GM18505 (cell line): Measurements from ENCODE around the gene CEP162.
"Not testable (repeated sequence)": the region's sequence is repeated elsewhere in the genome, so short reads cannot be mapped to it uniquely, and the experiment has no call there.

Source experiments
- ATAC-seq: cut with Tn5 transposase; IDR thresholded peaks from one replicate; pipeline ENCODE4 v1.9.1; 2021; ENCODE audit not compliant: unreplicated experiment
- POLR2A ChIP-seq: IDR thresholded peaks from 4 replicates; pipeline ENCODE4 v1.6.1; 2011; ENCODE audit warnings: borderline replicate concordance; ENCODE audit not compliant: insufficient read depth, insufficient read length; ENCODE audit errors: extremely low read depth

CEP162 gene

GRCh38 chr6:84197708-84198107 lies 29.7 kb downstream of the CEP162 start:
- ATAC-seq: no peak
- no peak for TF ChIP-seq POLR2A

DNA sequence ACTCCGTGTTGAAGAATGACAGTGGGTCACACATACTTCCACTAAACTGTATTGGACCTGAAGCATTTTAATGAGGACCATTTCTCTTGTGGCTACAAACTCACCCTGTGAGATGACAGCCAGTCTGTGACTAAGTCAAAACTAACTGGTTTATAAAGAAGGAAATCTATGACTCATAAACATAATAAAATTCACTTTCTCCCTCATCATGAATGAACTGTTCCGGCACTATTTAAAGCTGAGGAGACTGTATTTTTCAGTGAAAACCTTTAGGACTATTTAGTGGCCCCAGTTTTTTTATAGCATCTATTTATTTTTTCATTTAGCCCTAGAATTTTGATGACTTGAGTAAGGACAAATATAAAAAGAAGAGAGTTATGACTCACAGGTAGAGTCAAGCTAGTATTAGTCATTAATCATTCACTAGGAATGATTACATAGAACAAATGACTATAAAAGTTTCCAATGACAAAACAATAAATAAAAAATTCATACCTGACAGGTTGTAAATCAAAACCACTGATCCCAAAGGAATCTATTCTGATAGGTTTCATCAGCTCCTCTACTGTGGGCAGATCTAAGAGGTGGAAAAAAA lies 34.2 kb downstream of the CEP162 start:
- ATAC-seq: no peak
- no peak for TF ChIP-seq POLR2A

DNA sequence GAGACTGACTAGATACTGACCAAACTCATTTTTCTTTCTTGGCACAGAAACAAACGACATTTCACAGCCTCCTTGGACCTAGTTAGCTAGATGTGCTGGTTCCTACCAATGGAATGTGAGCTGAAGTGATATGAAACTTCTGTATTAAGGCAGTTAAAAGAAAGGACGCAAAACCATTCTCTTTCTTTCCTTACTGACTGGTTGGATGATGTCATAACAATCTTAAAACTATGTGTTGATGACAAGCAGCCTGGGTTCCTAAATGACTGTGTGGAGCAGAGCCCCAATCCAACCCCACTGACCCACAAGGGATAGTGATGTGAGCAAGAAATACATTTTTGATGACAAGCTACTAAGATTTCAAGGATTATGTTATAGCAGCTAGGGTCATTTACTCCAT lies 35.6 kb downstream of the CEP162 start:
- no peak for TF ChIP-seq POLR2A
- no peak for ATAC-seq

- not testable (repeated sequence) for ATAC-seq
Observed at GRCh38 chr6:84189356-84189755, 38.1 kb downstream of the CEP162 start.

DNA sequence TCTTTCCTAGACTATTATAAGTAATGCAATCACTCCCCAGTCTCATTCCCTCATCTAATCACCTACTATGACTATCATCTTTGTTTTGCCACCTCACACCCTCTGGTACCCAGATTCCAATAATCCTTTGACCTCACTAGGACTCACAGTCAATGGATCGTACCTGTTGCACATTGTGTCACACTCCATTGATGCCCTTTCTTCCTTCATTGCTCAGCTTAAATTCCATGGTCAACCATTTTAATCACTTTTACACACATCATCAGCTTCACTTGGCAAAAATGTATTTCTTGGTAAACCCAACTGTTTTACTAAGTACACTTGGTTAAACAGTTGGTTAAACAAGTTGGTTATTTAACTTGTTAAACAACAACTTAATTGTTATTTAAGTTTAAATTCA lies 44.0 kb downstream of the CEP162 start:
- ATAC-seq: no peak
- no peak for TF ChIP-seq POLR2A

DNA sequence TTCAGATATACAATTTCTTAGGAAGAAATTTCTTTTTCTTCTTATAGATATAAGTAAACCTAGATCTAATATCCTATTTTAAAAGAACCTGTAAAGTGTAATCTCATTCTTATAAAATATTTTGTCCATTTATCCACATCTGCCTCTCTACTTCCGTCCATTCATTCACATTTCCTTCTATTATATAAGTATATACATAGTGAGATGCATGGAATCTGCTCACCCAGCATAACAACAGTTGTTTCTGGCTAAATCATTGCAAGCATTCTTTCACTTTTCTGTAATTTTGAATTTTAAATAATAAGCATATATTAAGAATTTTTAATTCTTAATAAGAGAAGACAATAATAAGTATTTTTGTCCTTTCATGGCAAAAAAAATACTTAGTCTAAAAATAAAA lies 45.4 kb downstream of the CEP162 start:
- no peak for TF ChIP-seq POLR2A
- ATAC-seq: no peak

GRCh38 chr6:84177241-84177640 lies 50.2 kb downstream of the CEP162 start:
- no peak for ATAC-seq
- TF ChIP-seq POLR2A: no peak

GRCh38 chr6:84172574-84172973 lies 54.9 kb downstream of the CEP162 start:
- ATAC-seq: no peak
- no peak for TF ChIP-seq POLR2A

DNA sequence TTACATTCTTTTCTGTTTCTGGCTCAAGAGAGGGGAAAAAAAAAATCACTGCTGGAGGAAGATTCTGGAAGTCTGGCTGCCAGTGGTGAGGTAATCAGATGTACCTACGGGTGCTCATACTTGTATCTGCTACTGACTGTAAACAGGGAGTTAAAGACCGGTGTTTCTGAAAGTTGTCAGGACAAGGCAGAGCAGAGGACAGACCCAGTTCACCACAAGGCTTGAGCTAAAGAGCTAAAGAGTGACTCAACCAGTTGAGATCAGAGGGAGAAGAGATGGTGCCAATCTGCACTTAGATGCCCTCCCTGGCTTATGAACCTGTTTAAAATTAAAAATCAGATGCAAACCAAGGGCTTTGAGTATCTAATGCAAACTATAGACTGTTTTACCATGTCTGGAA lies 55.4 kb downstream of the CEP162 start:
- TF ChIP-seq POLR2A: no peak
- ATAC-seq: no peak

DNA sequence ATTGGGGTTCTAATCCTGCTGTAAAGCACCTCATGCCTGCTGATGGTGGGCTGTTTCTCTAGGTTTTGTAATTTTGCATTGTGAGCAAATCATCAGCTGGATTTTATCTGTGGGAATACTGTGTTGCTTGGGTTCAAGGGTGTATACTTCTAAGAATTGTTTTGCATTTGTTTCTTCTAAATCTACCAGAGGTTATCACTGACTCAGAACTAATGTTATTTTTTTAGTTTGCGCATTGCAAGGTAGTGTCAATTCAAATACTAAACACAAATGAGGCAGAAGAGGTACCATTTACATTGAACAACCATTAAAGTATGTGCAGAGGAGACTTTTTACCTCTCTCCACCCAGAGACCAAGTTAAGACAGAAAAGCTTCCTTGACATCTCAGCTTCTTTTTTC lies 60.0 kb downstream of the CEP162 start:
- no peak for ATAC-seq
- TF ChIP-seq POLR2A: no peak

- no peak for TF ChIP-seq POLR2A
- no peak for ATAC-seq
Observed at GRCh38 chr6:84166395-84166794, 61.0 kb downstream of the CEP162 start.

DNA sequence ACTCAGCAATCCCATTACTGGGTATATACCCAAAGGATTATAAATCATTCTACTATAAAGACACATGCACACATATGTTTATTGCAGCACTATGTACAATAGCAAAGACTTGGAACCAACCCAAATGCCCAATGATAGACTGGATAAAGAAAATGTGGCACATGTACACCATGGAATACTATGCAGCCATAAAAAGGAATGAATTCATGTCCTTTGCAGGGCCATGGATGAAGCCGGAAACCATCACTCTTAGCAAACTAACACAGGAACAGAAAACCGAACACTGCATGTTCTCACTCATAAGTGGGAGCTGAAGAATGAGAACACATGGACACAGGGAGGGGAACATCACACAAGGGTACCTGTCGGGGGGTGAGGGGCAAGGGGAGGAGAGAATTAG lies 63.1 kb downstream of the CEP162 start:
- ATAC-seq: not testable (repeated sequence)

GRCh38 chr6:84161190-84161589 lies 66.3 kb downstream of the CEP162 start:
- ATAC-seq: no peak
- TF ChIP-seq POLR2A: no peak

DNA sequence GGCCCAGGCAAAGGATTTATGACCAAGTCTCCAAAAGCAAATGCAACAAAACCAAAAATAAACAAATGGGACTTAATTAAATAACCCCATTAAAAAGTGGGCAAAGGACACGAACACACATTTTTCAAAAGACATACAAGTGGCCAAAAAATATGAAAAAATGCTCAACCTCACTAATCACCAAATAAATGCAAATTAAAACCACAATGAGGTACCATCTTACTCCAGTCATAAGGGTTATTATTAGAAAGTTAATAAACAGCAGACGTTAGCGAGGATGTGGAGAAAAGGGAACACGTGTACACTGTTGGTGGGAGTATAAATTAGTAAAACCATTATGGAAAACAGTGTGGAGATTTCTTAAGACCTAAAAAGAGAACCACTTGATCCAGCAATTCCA lies 71.1 kb downstream of the CEP162 start:
- no peak for TF ChIP-seq POLR2A
- ATAC-seq: no peak

- no peak for TF ChIP-seq POLR2A
- ATAC-seq: no peak
Observed at GRCh38 chr6:84151669-84152068, 75.8 kb downstream of the CEP162 start.
